Activated CD8-positive, alpha-beta memory T cell treated with anti-CD3 and anti-CD28 coated beads, Interleukin-2, amount 50 U/mL, for 4 hours (primary cell): ENCODE measurements around the gene SNHG17.
"Not testable (repeated sequence)": the region's sequence is repeated elsewhere in the genome, so short reads cannot be mapped to it uniquely, and the experiment has no call there.

Experiments
- DNase-seq: peaks from one replicate; pipeline ENCODE4 v3.0.0-alpha.2; 2020

The SNHG17 gene

DNA sequence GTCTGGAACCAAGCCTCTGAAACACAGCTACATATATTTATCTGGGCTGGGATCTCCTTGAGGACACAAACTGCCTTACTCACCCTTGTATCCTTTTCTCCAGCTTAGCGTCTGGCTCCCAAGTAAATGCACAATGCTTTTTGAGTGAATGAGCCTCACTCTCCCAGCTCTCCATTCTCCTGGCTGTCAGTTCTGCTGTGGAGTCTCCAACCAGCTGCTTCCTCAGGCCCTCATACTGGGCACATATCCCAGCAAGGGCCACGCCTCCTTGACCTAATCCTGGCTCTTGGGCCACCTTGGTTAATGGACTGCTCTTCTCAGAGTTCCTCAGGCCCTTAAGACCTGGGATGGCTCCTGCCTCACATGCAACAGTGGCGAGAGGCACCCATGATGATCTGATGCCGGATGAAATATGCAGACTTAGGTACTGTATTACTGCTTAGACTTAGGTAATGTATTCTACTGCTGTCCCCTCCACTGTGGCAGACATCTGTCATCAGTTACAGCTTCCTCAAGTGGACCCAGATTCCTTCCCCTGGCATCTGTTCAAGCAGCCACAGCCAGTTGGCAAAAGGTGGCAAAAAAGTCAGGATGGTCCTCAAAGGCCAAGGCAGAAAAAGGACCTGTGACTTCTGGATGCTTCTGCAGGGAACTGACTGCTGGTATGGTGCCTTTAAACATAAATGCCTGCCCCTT, 16.5 kb downstream of the SNHG17 start:
- no peak for DNase-seq

DNA sequence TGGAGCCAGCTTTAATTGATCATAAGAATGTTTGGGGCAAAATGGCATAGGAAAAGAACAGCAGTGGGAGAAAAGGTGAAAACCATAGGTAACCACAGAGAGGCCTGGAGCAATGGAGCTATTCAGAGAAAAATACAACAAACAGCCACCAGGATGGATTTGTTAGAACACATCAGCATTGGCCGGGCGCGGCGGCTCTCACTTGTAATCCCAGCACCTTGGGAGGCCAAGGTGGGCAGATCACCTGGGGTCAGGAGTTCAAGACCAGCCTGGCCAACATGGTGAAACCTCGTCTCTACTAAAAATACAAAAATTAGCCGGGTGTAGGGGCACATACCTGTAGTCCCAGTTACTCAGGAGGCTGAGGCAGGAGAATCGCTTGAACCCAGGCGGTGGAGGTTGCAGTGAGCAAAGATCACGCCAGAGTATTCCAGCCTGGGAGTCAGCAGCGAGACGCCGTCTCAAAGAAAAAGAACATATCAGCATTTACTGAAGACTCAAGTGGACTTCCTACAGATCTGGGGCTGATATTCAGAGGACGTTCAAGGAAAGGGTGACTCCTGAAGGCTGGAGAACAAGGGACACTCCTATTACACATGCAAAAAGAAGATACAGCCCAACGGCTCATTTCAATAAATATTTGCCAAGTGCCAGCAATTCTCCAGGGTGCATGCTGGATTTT, 20.2 kb downstream of the SNHG17 start:
- no peak for DNase-seq

DNA sequence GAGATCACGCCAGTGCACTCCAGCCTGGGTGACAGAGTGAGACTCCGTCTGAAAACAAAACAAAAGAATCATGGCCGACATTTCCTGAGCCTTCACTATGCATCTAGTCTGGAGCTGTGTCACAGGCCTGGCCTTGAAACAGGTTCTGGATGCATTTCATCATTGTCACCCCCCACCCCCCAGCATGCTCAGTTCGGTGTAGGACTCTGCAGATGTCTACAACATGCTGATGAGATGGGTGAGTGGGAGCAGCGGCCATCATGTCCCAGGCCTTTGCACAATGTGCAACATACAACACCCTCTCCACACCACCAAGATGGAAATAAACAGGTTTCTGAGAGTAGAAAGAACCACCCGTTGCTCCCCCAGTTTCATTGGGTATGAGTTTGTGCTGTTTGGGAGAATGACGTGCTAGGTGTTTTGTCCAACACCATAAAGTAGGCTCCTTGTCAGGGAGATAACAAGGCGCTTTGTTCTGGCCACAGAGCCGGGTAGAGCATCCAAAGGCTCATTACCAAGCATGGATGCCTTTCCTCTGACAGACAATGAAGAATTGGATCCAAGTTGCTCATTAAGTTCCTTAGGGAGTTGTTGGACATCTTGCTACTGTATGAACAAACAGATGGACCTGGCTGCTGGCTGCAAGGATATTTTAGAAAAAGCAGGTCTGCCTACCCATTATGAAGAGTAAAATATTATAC, 22.1 kb downstream of the SNHG17 start:
- DNase-seq, result no peak

DNA sequence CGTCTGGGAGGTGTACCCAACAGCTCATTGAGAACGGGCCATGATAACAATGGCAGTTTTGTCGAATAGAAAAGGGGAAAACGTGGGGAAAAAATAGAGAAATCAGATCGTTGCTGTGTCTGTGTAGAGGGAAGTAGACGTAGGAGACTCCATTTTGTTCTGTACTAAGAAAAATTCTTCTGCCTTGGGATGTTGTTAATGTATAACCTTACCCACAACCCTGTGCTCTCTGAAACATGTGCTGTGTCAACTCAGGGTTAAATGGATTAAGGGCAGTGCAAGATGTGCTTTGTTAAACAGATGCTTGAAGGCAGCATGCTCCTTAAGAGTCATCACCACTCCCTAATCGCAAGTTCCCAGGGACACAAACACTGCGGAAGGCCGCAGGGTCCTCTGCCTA, 27.3 kb downstream of the SNHG17 start:
- DNase-seq, result not testable (repeated sequence)

DNA sequence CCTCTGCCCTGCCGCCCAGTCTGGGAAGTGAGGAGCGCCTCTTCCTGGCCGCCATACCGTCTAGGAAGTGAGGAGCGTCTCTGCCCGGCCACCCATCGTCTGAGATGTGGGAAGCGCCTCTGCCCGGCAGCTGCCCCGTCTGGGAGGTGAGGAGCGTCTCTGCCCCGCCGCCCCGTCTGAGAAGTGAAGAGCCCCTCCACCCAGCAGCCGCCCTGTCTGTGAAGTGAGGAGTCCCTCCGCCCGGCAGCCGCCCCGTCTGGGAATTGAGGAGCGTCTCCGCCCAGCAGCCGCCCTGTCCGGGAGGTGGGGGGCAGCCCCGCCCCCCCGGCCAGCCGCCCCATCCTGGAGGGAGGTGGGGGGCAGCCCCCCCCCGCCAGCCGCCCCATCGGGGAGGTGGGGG, 27.8 kb downstream of the SNHG17 start:
- DNase-seq, result no peak

DNA sequence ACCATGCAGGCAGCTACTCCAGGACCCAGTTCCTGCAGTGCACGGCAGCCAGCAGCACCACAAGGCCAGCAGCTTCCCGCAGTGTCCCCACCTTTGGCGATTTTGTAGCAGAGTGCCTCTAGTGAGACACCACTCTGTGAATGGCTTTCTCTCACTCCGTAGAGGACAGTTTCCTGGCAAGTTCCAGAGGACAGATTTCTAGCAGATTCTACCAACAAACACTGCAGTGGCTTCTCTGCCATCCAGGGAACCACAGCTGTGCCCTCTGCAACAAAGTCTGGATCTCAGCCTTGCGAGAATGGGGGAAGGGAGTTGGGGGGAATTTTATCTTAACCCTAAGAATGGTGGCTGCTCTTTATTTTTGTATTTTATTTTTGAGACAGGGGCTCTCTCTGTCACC, 28.7 kb downstream of the SNHG17 start:
- no peak for DNase-seq

DNA sequence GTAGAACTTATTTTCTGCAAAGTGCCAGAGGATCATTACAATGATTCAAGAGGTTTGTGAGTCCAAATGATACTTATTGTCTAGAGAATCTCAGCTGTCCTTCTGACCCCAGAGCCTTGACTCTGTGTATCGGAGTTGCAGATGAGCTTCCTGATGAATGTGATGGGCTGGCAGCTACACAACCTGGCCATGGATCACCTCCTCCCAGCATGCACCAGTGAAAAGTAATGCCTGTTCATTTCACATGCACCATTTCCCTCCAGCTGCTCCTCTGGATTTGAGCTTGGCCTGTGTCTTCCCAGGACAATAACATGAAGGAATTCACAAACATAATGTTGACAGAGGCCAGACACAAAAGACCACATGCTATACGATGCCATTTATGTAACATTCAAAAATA, 30.0 kb downstream of the SNHG17 start:
- no peak for DNase-seq

DNA sequence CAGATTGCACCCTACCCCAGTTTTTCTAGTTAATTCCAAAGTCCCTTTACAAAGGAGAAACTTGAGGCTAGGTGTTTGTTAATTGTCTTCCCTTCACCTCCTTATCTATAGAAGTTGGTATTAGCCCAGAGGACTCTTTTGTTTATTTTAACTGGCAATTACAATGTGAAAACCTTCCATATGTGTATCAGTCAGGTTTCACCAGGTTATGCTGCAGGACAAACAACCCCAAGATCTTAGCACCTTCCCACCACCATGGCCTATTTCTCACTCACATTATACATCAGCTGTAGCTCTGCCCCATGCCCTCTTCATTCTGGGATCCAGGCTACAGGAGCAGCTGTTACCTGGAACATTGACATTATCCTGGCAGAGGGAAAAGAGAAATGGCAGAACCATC, 31.1 kb downstream of the SNHG17 start:
- DNase-seq, result no peak

DNA sequence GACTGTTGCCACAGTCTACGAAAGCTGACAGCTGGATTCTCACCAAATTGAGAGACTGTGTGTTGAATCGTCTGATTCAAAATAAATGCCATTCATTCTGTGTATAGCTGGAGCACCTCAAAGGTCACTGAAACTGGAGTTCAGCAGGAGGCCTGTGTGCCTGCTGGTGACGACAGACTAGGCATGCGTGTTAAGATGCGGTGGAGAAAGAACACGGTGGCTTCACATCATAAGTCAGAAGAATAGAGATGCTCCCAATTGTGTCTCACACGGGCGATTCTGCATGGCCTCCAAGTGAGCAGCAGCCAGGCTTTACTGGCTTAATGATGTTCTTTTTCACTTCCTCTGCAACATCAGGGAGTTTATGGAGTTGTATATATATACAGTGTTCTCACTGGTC, 32.3 kb downstream of the SNHG17 start:
- no peak for DNase-seq

DNA sequence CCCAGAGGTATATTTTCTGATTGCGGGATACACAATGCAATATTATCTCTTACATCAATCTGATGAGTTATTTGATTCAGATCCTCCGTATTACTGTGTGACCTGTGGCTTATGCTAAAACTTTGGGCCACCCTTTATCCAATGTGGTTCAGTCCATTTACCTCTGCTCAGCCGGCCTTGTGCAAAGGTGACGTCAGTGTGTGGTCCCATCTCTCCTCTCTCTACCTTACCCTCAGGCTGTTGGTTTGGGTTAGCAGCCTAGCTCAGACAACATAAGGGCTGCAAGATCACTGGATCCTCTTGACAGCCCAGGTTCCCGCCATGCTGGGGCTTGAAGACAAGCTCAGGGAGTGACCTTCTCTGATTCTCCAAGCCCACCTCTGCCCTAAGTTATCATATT, 33.0 kb downstream of the SNHG17 start:
- DNase-seq, result no peak

DNA sequence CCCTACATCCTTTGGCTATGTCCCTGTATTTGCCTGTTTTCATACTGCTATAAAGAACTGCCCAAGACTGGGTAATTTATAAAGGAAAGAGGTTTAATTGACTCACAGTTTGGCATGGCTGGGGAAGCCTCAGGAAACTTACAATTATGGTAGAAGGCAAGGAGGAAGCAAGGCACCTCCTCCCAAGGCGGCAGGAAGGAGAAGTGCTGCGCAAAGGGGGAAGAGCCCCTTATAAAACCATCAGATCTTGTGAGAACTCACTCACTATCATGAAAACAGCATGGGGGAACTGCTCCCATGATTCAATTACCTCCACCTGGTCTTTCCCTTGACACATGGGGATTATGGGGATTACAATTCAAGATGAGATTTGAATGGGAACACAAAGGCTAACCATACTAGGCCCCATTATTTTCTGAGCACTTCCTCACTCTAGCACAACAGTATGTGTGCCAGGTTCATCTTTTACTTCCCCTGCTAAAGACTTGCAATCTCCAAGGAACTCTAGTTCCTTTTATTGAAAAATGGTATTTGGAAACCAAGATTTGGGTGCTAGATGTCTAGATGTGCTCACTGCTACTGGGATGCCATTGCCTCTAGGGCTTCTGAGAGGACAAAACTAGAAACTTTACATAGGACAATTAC, 39.3 kb downstream of the SNHG17 start:
- not testable (repeated sequence) for DNase-seq

DNA sequence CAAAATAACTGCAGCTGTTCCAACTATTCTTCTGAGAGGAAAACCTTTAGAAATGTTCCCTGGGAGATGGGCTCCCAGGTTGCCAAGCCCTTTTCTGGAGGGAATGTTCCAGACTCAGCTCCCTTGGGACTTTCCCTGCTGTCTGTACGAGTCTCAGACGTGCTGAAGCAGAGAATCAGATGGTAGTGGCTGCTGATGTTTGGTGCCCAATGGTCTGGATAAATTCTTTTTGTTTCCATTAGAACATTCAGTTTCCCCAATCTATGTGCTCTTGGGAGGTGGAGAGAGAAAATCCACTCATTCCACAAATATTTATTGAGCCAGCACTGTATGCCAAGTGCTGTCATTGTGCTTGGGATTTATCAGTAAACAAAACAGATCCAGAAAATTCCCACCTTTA, 40.0 kb downstream of the SNHG17 start:
- DNase-seq, result no peak

DNA sequence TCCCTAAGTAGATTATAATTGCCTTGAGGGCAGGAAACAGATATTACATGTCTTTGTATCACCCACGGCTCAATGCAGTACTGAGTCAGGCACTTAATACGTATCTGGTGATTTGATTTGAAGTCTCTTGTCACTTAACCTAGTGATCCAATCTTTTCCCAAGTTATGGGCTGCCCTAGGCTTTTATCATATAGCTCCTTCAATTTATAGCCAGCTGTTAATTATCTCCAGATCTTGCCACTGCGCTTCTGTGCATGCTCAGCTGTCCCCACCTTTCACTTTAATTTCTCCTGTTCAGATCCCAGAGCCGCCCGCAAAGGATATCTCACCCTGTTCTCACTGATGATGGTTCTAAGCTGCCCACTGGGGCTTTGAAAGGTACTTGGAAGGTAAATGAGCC, 41.9 kb downstream of the SNHG17 start:
- DNase-seq, result no peak

DNA sequence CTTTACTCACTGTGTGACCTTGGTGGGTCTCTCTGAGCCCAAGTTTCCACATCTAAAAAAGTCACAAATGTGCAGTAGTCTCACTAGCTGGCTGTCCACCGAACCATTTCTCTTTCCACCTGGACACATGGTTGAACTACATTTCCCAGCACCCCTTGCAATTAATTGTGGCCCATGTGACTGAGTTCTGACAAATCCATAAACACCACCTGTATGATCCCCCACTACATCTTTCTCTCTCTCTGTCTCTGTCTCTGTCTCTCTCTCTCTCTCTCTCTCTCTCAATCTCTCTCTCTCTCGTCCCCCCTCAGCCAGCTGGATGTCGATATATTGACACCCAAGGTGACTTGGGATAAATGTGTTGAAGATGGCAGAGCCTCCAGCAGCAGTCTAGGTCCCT, 42.8 kb downstream of the SNHG17 start:
- no peak for DNase-seq

DNA sequence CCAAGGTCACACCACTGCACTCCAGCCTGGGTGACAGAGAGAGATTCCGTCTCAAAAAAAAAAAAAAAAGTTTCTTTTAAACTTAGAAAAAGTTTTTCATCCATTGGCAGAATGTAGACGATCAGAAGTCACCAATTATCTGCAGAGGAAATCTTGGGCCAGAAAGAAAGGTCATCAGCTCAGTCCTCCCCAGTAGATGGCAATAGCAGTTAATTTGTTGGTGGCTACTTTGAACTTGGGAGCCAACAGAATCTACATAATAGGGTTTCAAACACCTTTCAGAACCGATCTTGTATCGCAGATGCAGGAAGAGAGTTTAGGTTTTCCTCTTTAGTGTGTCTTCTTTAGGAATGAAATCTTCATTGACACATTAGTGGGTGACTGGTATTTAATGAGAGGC, 47.2 kb downstream of the SNHG17 start:
- DNase-seq, result no peak

DNA sequence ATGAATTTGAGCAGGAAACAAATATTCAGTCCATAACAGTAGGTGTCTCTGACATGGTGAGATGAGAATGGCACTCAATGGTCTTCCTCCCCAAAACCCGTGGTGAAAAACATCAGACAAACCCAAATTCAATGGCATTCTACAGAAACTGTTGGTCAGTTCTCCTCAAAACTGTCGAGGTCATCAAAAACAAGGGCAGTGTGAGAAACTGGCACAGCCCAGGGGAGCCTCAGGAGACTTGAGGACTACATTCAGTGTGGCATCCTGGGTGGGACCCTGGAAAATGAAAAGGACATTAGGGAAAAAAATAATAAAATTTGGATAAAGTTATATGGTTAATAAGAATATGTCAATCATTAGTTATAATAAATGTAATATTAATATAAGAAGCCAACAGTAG, 48.3 kb downstream of the SNHG17 start:
- no peak for DNase-seq

DNA sequence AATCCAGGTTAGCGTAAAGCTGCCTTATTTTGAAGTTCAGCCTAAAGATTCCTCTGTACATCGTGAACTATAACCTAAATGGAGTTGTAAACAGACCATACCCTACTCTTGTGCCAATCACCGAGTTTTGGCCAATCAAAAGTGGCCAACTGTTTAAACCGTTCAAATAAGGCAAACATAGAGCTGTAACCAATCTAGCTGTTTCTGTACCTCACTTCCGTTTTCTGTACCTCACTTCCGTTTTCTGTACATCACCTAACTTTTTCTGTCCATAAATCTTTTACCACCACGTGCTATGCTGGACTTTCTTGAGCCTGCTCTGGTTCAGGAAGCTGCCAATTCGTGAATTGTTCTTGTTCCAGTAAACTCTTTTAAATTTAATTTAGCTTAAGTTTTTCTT, 49.1 kb downstream of the SNHG17 start:
- DNase-seq, result no peak

DNA sequence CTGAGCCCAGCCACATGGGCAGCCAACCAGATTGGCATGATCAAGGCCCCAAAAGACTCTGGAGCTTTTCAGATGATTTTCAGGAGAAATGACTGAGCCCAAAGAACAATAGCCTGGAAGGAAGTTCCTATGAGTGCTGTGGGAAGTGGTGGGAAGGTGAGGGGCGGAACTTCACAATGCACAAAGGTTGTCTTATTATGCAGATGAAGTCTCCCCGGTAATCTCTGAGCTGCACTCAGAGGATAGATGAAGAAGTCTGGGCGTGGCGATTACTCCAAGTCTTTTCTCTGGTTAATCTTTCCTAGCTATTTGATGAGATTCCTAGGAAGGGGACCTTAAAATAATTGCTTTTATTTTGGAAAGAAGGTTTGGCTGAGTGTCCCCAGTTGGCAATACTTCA, 52.0 kb downstream of the SNHG17 start:
- no peak for DNase-seq

DNA sequence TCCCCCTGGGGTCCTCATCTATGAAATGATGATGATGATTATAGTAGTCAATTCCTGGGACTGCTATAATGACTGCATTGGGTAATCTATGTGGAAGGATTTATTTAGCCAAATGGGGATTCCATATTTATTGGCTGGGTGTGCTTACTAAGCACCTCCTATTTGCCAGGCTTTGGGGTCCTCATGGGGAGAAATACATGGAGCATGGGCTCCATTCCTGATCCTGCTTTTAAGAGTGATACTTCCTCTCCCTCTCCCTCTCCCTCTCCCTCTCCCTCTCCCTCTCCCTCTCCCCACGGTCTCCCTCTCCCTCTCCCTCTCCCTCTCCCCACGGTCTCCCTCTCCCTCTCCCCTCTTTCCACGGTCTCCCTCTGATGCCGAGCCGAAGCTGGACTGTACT, 57.3 kb downstream of the SNHG17 start:
- not testable (repeated sequence) for DNase-seq

DNA sequence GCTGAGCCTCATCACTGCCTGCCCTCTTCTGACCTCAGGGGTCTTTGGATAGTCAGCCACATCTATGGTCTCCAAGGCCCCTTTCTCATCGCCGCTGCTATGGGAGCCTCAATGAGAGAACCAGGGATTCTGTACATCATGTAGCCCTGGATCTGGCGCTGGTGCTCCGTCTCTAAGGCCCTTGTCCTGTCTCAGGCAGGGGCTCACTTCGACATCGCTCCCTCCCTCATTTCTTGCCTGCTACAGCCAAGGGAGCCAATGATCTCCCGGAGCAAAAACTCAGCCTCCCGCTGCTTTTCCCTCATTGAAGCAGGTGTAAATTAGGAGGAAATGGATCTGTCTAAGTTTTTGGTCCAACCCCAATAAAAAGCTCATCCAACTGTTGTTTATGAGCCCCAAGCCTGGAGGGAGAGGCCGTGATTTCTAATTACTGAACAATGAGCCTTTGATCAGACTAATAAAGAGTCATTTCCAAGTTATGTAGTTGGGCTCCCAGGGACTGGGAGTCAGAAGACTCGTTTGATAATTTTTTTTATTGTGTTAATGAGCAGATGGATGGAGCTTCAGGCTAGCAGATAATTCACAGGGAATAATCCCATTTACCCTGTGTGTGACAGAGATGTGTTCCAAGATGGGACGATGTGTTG, 58.0 kb downstream of the SNHG17 start:
- DNase-seq, result no peak

DNA sequence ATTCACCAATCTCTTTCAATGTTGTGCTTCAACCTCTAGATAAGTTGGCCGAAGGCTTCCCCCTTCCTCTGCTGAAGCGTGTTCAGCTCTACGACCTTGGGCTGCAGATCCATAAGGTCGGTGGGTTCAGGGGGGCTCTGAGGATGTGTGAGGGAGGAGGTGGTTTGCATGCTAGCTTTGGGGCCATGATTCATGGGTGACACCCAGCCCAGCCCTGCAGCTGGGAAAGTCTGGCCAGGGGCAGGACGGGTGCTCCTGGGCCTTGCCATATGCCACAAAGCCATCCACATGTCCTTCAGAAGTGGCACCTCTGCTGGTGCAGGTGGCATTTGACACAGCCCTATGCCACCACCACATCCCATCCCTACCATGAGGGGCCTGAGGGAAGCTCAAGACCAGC, 61.2 kb downstream of the SNHG17 start:
- no peak for DNase-seq

DNA sequence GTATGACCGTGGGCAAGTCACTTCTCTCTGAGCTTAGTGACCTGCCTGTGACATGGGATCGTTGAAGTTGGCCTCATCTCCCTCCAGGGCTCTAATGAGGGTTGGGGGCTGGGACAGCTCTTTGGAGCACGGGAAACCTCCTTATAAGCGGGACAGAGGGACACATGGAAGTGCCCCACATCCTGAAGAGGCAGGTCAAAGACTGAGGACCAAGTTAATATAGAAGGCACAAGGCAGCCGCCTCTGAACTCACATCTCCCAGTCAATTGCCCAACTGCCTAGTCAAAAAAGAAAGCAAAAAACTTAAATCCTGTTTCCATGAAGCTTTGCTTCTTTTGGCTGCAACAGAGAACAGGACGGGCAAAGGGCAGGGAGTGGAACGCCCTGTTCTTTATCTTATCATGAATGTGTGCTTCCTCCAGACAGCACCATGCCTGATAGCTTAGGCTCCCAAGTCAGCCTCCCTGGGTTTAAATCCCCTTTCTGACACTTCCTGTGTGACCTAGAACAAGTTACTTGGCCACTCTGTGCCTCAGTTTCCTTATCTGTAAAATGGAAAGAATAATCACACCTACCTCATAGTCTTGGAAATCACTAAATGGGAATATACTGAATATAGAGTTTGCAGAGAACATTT, 61.8 kb downstream of the SNHG17 start:
- no peak for DNase-seq

DNA sequence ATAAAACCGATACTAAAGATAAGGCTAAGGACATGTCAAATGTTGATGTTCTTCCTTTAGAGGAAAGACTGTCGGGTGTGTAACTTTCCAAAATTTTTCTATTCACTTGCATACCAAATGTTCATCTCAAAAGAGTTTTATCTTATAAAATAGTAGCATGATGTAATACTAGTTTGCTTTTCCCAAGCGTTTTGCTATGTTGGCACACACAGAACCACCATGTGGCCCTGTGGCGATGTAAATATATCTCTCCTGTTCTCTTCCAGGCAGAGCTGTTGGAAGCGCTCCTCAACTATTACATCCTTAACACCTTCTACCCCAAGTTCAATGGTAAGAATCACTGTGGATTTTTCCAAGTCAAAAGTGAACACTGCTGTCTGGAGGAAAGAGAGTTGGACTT, 62.3 kb downstream of the SNHG17 start:
- no peak for DNase-seq
